NB4 (cell line): ENCODE results near the gene DNAH17.

Experiments
- DNase-seq: peaks from one replicate; pipeline ENCODE4 v3.0.0; 2010; ENCODE audit warnings: low read depth
- H3K4me3 ChIP-seq: one replicate; pipeline ENCODE4 v1.5.1; 2011; ENCODE audit warnings: mild to moderate bottlenecking, low read depth, low read length, moderate library complexity
- CTCF ChIP-seq: IDR thresholded peaks from one replicate; pipeline ENCODE4 v1.5.1; 2012; ENCODE audit warnings: low read depth, low read length
- MAX ChIP-seq: IDR thresholded peaks from 2 replicates; pipeline ENCODE4 v1.6.1; 2011; ENCODE audit warnings: low read depth, low read length
- MYC ChIP-seq: IDR thresholded peaks from 2 replicates; pipeline ENCODE4 v1.6.1; 2011; ENCODE audit warnings: low read depth, low read length
- POLR2A ChIP-seq: IDR thresholded peaks from 2 replicates; pipeline ENCODE4 v1.6.1; 2011; ENCODE audit warnings: mild to moderate bottlenecking; ENCODE audit not compliant: insufficient read length; ENCODE audit errors: extremely low read depth

DNAH17 gene

GRCh38 chr17:78380370-78380769 is 196.8 kb downstream of the DNAH17 start:
- H3K4me3 ChIP-seq: peak overlapping the region; percentile 81
- TF ChIP-seq MYC (no peak), MAX (no peak), CTCF (no peak), POLR2A (no peak)

GRCh38 chr17:78379131-78379491 is 198.1 kb downstream of the DNAH17 start:
- DNase-seq: peak; percentile 55
- H3K4me3 ChIP-seq: peak overlapping the region; percentile 81
- no peak for TF ChIP-seq MAX

More at GRCh38 chr17:78380370-78380769, 196.8 kb downstream of the DNAH17 start:
- DNase-seq: no peak

GRCh38 chr17:78378225-78379130 is 198.7 kb downstream of the DNAH17 start, which contains the start of gene PGS1:
TSS of gene PGS1 (plus strand) at chr17:78378649. CDS start at chr17:78378666, 17 bp downstream.
- peak within 1 kb of the TSS; percentile 81 for H3K4me3 ChIP-seq
- TF ChIP-seq MYC (peak; percentile 80), MAX (0 out of 2 replicates have a peak, but pooled peaks have one; percentile 33), CTCF (no peak), POLR2A (peak; percentile 77)
- DNase-seq: peak; percentile 81

- DNase-seq: no peak
- H3K4me3 ChIP-seq: no peak overlapping the region
- TF ChIP-seq MYC (no peak), MAX (no peak), CTCF (no peak), POLR2A (no peak)
Observed at GRCh38 chr17:78377858-78378224, 199.4 kb downstream of the DNAH17 start.

- DNase-seq: no peak
Observed at GRCh38 chr17:78376161-78376560, 201.0 kb downstream of the DNAH17 start.

More at GRCh38 chr17:78376161-78376560, 201.0 kb downstream of the DNAH17 start:
- TF ChIP-seq CTCF (no peak), MAX (no peak), POLR2A (no peak), MYC (no peak)
- no peak overlapping the region for H3K4me3 ChIP-seq
